MCF 10A (cell line): ENCODE data around the gene SREBF1. TPM values are rescaled to one million over a fixed set of nuclear protein-coding genes. Genes with fewer than 3 reads are reported as not detected.

Experiments
- BruUV-seq: library from RNA; stranded (reverse); fragments of 400-500 nt; replicated peaks from 2 replicates; lab custom pipeline; 2021; lab: Mats Ljungman, UMichigan
- CTCF ChIA-PET: fragments of 300-600 bp; sonication (Branson Sonifier 250); formaldehyde crosslinking; extraction: SDS; loops from one replicate; lab custom pipeline; 2021; ENCODE audit warnings: antibody characterized with exemption, inconsistent platforms; lab: Yijun Ruan, JAX
- POLR2A ChIA-PET: fragments of 300-600, 350-650 bp; sonication (Branson Sonifier 250); formaldehyde crosslinking; extraction: SDS; loops from one replicate; lab custom pipeline; 2020; ENCODE audit warnings: antibody characterized with exemption, inconsistent platforms; lab: Yijun Ruan, JAX
- DNase-seq: peaks from one replicate; pipeline ENCODE4 v3.0.0-alpha.2; 2018; ENCODE audit not compliant: unreplicated experiment
- H3K27ac Mint-ChIP-seq: one replicate; pipeline ENCODE4 v1.8.0; 2022; ENCODE audit warnings: mild to moderate bottlenecking, low read depth, mixed read lengths; ENCODE audit not compliant: unreplicated experiment
- H3K27me3 Mint-ChIP-seq: one replicate; pipeline ENCODE4 v1.8.0; 2022; ENCODE audit warnings: mixed read lengths; ENCODE audit not compliant: insufficient read depth, unreplicated experiment
- H3K36me3 Mint-ChIP-seq: one replicate; pipeline ENCODE4 v1.8.0; 2022; ENCODE audit warnings: mild to moderate bottlenecking, moderate library complexity, mixed read lengths; ENCODE audit not compliant: insufficient read depth, unreplicated experiment
- H3K4me1 Mint-ChIP-seq: one replicate; pipeline ENCODE4 v1.8.0; 2022; ENCODE audit warnings: mixed read lengths; ENCODE audit not compliant: insufficient read depth, unreplicated experiment
- H3K4me3 Mint-ChIP-seq: one replicate; pipeline ENCODE4 v1.8.0; 2022; ENCODE audit warnings: mild to moderate bottlenecking, moderate library complexity, mixed read lengths; ENCODE audit not compliant: unreplicated experiment
- H3K9me3 Mint-ChIP-seq: one replicate; pipeline ENCODE4 v1.8.0; 2022; ENCODE audit warnings: mixed read lengths; ENCODE audit not compliant: unreplicated experiment
- intact Hi-C: fragments of 100-400 bp; cut with micrococcal nuclease; formaldehyde crosslinking; loops from 2 replicates; pipeline ENCODE4 v1.14.1; 2022
- total RNA-seq: library from RNA; stranded (reverse); gene quantifications from 2 replicates; pipeline ENCODE4 v1.2.3, GENCODE V29; 2022
- TF ChIP-seq, protein P1 (sequence below): fragments of 200-600 bp; IDR thresholded peaks from one replicate; pipeline ENCODE4 v1.8.0; 2022; ENCODE audit warnings: antibody characterized with exemption, mild to moderate bottlenecking; ENCODE audit not compliant: unreplicated experiment

SREBF1 gene
- total RNA-seq, 1 experiment from 2014 or later: 87.1 TPM

DNA sequence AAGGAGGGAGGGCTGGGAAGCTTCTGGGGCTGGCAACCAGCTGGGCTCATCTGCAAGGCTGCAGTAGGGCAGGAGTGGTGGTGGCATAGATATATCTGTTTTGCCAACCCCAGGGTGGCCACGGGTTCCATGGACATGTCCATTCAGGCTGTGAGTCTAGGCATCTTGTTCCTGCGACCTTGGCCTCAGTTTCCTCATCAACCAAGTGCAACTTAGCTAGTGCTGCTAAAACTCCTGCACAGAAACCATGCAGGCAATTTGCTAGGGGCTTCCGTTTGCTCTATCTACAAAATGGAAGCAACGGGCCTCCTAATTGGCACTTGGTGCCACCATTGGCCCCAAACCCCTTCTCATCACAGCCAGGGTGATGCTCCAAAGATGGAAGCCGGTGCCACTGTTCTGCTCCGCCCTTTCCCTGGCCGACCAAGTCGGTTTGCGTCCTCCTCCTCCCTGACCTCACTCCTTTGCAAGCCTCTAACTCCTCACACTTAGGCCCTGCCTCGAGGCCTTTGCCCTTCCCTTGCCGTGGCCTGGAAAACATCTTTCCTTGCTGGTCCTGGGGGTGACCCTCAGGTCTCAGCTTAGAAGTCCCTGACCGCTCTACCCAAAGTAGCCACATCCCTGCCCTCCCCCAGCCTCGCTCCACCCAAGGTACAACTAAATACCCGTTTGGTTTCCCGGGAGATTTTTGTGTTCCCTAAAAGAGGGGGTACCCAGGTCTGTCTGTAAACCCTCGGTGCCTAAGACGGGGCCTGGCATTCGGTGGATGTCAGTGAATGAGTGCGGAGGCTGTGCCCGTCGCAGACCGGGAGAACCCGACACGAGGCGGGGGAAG lies 1.2 kb downstream of the SREBF1 start:
- TSS peak; percentile 30 for BruUV-seq
- Mint-ChIP-seq H3K4me1 (peaks cover 39% of the 10 kb centered on the region), H3K27me3 (no peaks in the 10 kb centered on the region), H3K27ac (peak overlapping the region; percentile 66), H3K4me3 (peak overlapping the region; percentile 73), H3K36me3 (no peaks in the 10 kb centered on the region), H3K9me3 (no peaks in the 10 kb centered on the region)
- intact Hi-C loops: loop anchor here (2.0 kb wide), 1 partner anchor 13 kb away; no protein-coding TSS in a partner anchor
- ChIA-PET POLR2A (interaction anchor here (0.5 to 6.7 kb wide), 24 partner anchors 11 to 539 kb away, joined by 3 to 151 read pairs (median 5); partner anchors contain the start of genes ALKBH5, DRC3, PEMT and TOM1L2), CTCF (interaction anchor here (0.6 to 1.2 kb wide), 6 partner anchors 14 to 314 kb away, joined by 3 to 4 read pairs (median 3); no protein-coding TSS in a partner anchor)
- DNase-seq: no peak
- TF ChIP-seq, protein P1, sequence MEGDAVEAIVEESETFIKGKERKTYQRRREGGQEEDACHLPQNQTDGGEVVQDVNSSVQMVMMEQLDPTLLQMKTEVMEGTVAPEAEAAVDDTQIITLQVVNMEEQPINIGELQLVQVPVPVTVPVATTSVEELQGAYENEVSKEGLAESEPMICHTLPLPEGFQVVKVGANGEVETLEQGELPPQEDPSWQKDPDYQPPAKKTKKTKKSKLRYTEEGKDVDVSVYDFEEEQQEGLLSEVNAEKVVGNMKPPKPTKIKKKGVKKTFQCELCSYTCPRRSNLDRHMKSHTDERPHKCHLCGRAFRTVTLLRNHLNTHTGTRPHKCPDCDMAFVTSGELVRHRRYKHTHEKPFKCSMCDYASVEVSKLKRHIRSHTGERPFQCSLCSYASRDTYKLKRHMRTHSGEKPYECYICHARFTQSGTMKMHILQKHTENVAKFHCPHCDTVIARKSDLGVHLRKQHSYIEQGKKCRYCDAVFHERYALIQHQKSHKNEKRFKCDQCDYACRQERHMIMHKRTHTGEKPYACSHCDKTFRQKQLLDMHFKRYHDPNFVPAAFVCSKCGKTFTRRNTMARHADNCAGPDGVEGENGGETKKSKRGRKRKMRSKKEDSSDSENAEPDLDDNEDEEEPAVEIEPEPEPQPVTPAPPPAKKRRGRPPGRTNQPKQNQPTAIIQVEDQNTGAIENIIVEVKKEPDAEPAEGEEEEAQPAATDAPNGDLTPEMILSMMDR: no peak

DNA sequence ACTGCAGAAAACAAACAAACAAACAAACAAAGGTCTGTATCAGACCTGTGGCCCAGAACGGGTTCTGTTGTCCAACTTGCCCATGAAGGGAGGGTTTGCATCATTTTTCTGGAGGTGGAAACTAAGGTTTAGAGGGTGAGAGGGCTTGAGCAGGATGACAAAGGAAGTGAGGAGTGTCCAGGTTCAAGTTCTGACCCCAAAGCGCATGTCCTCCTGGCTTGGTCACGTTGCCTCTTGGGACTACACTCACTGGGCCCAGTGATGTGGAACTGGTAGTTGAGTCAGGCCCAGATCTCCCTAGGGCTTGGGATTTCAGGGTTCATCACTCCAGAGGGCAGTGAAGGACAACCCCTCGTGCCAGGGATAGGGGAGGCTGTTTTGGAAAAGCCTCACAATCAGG lies 1.8 kb downstream of the SREBF1 start:
- DNase-seq: no peak
- H3K4me1 Mint-ChIP-seq: peaks cover 39% of the 10 kb centered on the region
- H3K27me3 Mint-ChIP-seq: no peaks in the 10 kb centered on the region
- no peaks in the 10 kb centered on the region for H3K36me3 Mint-ChIP-seq
- TF ChIP-seq, protein P1: no peak
- CTCF ChIA-PET: interaction anchor here (0.6 kb wide), 1 partner anchor 313 kb away, joined by 3 read pairs; no protein-coding TSS in a partner anchor
- H3K9me3 Mint-ChIP-seq: no peaks in the 10 kb centered on the region
- H3K4me3 Mint-ChIP-seq: peak overlapping the region; percentile 73
- H3K27ac Mint-ChIP-seq: peak overlapping the region; percentile 23
- POLR2A ChIA-PET: interaction anchor here (0.6 to 6.7 kb wide), 3 partner anchors 11 to 240 kb away, joined by 3 to 151 read pairs (median 32); no protein-coding TSS in a partner anchor
- BruUV-seq: no TSS peak
- intact Hi-C loops: no loop called here

DNA sequence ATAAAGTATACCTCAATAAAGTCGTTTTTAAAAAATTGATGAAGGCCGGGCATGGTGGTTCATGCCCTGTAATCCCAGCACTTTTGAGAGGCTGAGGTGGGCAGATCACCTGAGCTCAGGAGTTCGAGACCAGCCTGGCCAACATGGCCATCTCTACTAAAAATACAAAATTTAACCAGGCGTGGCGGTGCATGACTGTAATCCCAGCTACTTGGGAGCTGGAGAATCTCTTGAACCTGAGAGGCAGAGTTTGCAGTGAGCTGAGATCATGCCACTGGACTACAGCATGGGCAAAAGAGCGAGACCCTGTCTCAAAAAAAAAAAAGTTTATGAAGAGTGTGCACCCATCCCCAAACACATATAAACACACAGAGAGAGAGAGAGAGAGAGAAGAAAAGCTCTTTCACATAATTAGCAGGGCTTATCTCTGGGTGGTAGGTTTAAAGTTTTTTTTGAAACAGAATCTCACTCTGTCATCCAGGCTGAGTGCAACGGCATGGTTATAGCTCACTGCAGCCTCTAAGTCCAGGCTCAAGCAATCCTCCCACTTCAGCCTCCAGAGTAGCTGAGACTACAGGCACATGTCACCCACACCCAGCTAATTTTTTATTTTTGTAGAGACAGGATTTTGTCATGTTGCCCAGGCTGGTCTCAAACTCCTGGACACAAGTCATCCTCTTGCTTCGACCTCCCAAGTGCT lies 3.0 kb downstream of the SREBF1 start:
- intact Hi-C loops: no loop called here
- TF ChIP-seq, protein P1: no peak
- H3K36me3 Mint-ChIP-seq: no peaks in the 10 kb centered on the region
- no peaks in the 10 kb centered on the region for H3K9me3 Mint-ChIP-seq
- no peak overlapping the region for H3K27ac Mint-ChIP-seq
- H3K4me3 Mint-ChIP-seq: no peak overlapping the region
- POLR2A ChIA-PET: interaction anchor here (0.6 to 6.7 kb wide), 2 partner anchors 10 to 461 kb away, joined by 3 to 151 read pairs; no protein-coding TSS in a partner anchor
- CTCF ChIA-PET: interaction anchor here (0.6 to 0.7 kb wide), 2 partner anchors 138 to 566 kb away, joined by 3 to 5 read pairs; no protein-coding TSS in a partner anchor
- DNase-seq: no peak
- no TSS peak for BruUV-seq
- H3K27me3 Mint-ChIP-seq: no peaks in the 10 kb centered on the region
- peaks cover 40% of the 10 kb centered on the region for H3K4me1 Mint-ChIP-seq

DNA sequence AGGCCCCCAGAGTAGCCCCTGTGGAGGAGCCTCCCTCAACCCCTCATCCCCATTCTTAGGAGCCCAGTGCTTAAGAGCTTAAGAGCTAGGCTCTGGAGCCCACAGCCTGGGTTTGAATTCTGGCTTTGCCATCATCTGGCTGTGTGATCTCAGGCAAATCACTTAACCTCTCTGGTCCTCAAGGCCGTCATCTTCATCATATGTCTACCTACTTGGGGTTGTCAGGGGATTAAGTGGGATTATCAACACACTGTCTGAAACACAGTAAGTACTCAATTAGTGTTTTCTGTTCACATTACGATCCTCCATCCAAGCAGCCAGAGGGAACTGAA lies 4.8 kb downstream of the SREBF1 start:
- no peak overlapping the region for H3K4me3 Mint-ChIP-seq
- H3K36me3 Mint-ChIP-seq: no peaks in the 10 kb centered on the region
- peaks cover 37% of the 10 kb centered on the region for H3K4me1 Mint-ChIP-seq
- no peak for DNase-seq
- BruUV-seq: no TSS peak
- H3K9me3 Mint-ChIP-seq: no peaks in the 10 kb centered on the region
- POLR2A ChIA-PET: interaction anchor here (0.8 kb wide), 1 partner anchor 12 kb away, joined by 4 read pairs; no protein-coding TSS in a partner anchor
- intact Hi-C loops: no loop called here
- no peaks in the 10 kb centered on the region for H3K27me3 Mint-ChIP-seq
- TF ChIP-seq, protein P1: no peak
- peak overlapping the region; percentile 49 for H3K27ac Mint-ChIP-seq
- CTCF ChIA-PET: no interaction called here
